GM23338 (cell line): Measurements from ENCODE around the gene NPAS2.

Experiments used
- CTCF ChIP-seq, 2 experiments: fragments of 200-600 bp in 1 of 2; sonication (generic) in 1 of 2; conservative IDR thresholded peaks; 2 replicates each; pipeline versions ENCODE4 v1.5.1 to v1.6.1; 2016 to 2017; ENCODE audit warnings: antibody characterized with exemption in 2 of 2, low read depth in 2 of 2, mild to moderate bottlenecking in 2 of 2, moderate library complexity in 1 of 2
- EZH2 ChIP-seq: fragments of 200-600 bp; sonication (generic); IDR thresholded peaks from one replicate; pipeline ENCODE4 v1.8.0; 2017; ENCODE audit warnings: antibody characterized with exemption, mild to moderate bottlenecking, low read depth; ENCODE audit not compliant: unreplicated experiment
- JUNB ChIP-seq: IDR thresholded peaks from one replicate; pipeline ENCODE4 v1.6.1; 2016; ENCODE audit warnings: antibody characterized with exemption; ENCODE audit not compliant: unreplicated experiment
- POLR2AphosphoS5 ChIP-seq: IDR thresholded peaks from 2 replicates; pipeline ENCODE4 v1.6.1; 2016; ENCODE audit warnings: antibody characterized with exemption, low read depth
- ZNF331 ChIP-seq: fragments of 250-450 bp; sonication (Bioruptor Pico); IDR thresholded peaks from 2 replicates; pipeline ENCODE4 v1.5.0; 2020; ENCODE audit warnings: low read depth, mild to moderate bottlenecking, moderate library complexity

GRCh38 chr2:100989666-100990065, 169.7 kb downstream of the NPAS2 start:
- no peak for TF ChIP-seq EZH2
- no peak for TF ChIP-seq CTCF (conservative IDR thresholded peaks at IDR 0.05; ENCODE audit: low read depth in 2 of 2)
- TF ChIP-seq JUNB, result no peak
- no peak for TF ChIP-seq POLR2AphosphoS5
- TF ChIP-seq ZNF331 (CRISPR knock-in tag), result no peak
